ENCODE data around the gene WDR72. TPM values are rescaled to one million over a fixed set of nuclear protein-coding genes. Genes with fewer than 3 reads are reported as not detected.
"Not testable (repeated sequence)": the region's sequence is repeated elsewhere in the genome, so short reads cannot be mapped to it uniquely, and the experiment has no call there.

The WDR72 gene
- 10.7 TPM for total RNA-seq

- peak; percentile 13 for DNase-seq (ENCODE audit: low spot score)
These were observed at the start of gene WDR72 for GRCh38 chr15:53759411-53759931. Gene WDR72, minus strand, starts transcription at chr15:53759663. Its CDS starts 26,514 bp downstream, at chr15:53733149.

GRCh38 chr15:53808058-53808706 lies 48.7 kb upstream of the WDR72 start:
- no peak for DNase-seq (ENCODE audit: low spot score)

GRCh38 chr15:53807501-53807900 lies 48.0 kb upstream of the WDR72 start:
- no peak for DNase-seq (ENCODE audit: low spot score)

- DNase-seq (ENCODE audit: low spot score): no peak
These were observed 43.2 kb upstream of the WDR72 start for GRCh38 chr15:53802672-53803071.

DNA sequence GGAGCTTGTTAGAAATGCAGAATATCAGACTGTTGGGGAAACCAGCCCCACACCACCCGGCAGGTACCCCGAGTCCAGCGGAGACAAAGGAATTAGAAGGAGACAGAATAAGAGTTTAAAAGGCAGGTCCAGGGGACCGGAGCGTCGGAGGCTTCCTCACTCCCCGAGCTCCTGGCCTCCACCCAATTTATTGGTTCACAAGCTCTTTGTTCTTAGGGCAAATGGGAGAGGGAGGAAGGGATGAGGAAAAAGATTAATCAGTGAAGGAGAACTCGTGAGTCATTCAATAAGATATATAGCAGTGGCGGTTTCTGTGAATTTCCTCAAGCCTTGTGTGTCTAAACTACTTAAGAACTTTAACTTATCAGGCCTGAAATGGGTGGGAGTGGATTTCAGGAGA lies 32.1 kb upstream of the WDR72 start:
- DNase-seq (ENCODE audit: low spot score): peak; percentile 52

- DNase-seq (ENCODE audit: low spot score): no peak
These were observed 30.4 kb upstream of the WDR72 start for GRCh38 chr15:53789654-53790375.

GRCh38 chr15:53786401-53786800 lies 26.9 kb upstream of the WDR72 start:
- DNase-seq (ENCODE audit: low spot score): no peak

DNA sequence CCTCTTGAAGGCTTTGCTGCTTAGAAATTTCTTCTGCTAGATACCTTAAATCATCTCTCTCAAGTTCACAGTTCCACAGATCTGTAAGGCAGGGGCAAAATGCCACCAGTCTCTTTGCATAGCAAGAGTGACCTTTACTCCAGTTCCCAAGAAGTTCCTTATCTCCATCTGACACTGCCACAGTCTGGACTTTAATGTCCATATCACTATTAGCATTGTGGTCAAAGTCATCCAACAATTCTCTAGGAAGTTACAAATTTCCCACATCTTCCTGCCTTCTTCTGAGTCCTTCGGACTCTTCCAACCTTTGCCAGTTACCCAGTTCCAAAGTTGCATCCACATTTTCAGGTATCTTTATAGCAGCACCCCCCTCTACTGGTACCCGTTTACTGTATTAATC lies 25.8 kb upstream of the WDR72 start:
- DNase-seq (ENCODE audit: low spot score): not testable (repeated sequence)

- no peak for DNase-seq (ENCODE audit: low spot score)
These were observed 3.5 kb upstream of the WDR72 start for GRCh38 chr15:53762916-53763315.

- DNase-seq (ENCODE audit: low spot score): no peak
These were observed 1.1 kb downstream of the WDR72 start for GRCh38 chr15:53758412-53758811.

- no peak for DNase-seq (ENCODE audit: low spot score)
These were observed 1.6 kb downstream of the WDR72 start for GRCh38 chr15:53757906-53758305.

DNA sequence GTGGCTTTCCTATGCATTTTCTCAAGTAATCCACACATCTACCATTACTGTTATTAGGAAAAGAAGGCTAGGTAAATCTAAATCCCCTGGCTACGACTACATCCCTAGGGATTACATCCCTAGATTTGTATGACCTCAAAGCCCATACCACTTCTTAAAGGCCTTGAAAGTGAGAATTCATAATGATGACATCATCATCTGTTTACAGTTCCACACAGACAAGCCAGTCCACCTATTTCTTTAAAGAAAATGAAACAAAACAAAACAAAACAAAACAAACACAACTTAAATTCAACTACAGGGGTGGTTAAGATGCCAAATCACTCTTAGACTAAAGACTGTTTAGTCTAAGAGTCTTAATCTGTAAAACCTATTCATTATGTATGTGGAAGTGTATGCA lies 5.7 kb downstream of the WDR72 start:
- no peak for DNase-seq (ENCODE audit: low spot score)

- no peak for DNase-seq (ENCODE audit: low spot score)
These were observed 7.1 kb downstream of the WDR72 start for GRCh38 chr15:53752406-53752805.

DNA sequence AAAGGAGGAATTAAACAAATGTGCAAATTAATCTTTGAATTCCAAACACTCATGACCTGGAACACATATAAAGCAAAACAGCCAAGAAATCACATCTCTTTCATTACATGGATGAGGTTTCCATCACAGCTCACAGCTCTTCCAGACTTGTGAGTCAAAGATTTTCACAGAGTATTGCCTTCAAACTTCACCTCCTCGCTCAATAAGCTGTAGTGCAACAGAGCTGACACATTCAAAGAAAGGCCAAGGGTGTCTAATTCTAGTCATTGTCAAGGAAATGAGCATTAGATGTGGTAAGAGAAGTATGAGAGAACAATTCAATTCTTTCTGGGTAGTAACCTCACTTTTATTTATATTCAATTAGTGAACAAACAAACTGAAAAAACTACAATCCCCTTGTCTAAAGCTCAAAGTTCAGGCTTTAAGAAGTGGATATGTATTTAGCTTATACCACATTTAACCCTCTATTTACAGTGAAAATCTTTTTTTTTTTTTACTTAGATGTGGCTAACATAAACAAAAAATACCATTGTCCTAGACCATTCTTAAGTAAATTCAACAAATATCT lies 11.9 kb downstream of the WDR72 start:
- DNase-seq (ENCODE audit: low spot score): no peak

GRCh38 chr15:53746101-53746500 lies 13.4 kb downstream of the WDR72 start:
- no peak for DNase-seq (ENCODE audit: low spot score)

DNA sequence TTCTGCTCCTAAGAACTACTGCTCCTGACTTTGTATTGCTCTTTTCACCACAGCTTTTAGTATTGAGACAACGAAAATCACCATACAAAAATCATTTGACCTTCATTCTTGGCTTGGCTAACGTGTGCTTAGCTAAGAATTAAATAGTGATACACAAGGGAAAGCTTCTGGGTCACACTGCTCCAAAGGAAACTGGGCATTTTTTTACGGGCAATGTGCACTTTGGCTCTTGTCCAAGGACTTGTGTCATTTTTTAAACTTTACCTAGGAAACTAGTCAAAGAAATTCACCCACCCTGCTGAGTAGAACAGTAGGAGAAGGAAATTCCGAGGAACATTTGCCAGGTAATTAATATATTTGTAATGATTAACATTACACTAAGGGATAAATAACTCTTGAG lies 19.8 kb downstream of the WDR72 start:
- DNase-seq (ENCODE audit: low spot score): peak; percentile 46

DNA sequence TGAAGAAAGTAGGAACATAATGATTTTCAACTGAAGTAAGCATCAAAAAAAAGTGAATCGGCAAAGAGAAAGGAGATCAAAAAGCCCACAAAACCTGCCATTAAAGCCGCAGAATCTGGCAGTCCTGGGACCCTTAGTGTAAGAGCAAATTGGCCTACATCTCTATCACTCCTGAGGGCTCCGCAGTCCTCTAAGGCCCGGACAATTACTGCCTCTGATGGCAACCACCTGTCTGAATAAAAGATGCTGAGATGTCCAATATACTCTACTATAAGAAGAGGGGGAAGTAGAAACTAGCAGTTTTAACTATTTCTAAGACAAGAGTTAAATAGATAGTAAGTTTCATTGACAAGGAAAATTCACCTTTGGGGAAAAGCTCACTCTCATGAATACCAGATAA lies 20.3 kb downstream of the WDR72 start:
- DNase-seq (ENCODE audit: low spot score): no peak

DNA sequence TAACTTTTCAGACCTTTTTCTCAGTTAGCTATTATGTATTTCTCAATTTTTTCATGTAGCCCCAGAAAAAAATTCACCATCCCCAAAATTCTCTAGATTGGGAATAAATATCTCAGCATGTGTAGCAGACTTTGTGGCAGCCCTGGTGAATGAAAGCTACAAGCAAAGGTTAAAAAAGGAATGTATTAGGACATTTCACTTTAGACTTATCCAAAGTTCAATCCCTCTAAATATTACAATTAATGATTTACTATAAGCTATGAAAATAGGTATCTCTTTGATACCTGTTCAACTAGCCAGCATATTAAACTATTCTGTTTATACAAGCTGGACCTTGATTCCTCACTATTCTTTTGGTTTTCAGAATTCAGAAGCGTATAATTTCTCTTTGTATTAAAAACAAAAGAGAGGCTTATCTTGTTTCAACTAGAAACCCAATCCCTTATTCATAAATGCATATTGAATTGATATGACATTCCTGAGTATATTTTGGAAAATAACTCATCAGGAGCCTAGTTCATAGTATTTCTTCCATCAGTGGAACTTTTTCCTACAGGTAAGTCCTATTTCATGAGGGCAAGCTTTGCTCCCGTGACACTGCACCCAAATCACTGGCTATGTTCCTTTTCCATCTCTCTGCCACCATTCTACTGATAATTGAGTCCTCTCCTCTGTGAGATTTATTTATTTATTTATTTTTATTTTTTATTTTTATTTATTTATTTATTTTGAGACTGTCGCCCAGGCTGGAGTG lies 38.0 kb downstream of the WDR72 start:
- no peak for DNase-seq (ENCODE audit: low spot score)

DNA sequence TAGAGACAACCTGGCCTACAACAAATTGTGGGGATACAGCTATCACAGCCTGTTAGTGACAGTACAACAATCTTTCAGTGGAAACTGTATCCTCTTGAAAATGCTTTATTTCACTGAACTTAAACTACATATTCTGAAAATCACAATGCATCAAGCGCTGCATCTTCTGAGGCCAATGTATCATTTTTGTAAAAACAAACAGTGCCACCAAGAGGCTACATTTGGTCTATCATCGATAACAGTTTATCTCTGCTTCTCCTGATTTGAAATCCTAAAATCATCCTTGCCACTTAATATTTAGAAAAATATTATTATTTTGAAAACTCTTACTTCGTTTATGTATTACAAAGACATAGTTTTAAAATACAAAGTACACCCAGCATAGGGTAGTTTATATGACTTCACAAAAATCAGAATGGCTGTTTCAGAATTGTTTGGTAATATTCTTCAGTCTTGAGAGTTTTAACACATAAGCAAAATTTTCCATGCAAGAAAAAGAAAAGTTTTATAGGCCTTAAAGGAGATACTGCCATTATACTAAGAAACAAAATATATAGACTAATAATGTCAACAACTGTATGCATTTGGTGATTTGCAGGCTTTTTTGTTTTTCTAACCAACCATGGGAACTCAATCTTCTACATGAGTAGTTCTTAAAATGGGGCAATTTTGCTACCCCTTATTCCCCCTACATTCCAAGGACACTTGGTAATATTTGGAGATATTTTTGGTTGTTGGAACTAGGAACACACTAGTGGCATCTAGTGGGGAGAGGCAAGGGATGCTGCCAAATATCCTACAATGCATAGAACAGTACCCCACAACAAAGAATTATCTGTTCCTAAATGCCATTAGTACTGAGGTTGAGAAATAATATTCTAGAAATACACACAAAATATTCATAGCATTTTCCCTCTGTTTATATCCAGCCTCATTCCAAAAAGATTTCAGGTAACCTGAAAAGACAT lies 42.3 kb downstream of the WDR72 start:
- no peak for DNase-seq (ENCODE audit: low spot score)

GRCh38 chr15:53713218-53713617 lies 46.2 kb downstream of the WDR72 start:
- DNase-seq (ENCODE audit: low spot score): no peak

- DNase-seq (ENCODE audit: low spot score): no peak
These were observed 48.6 kb downstream of the WDR72 start for GRCh38 chr15:53710906-53711305.

Measured in mucosa of gallbladder (tissue), 1 donor.